Uterus (tissue), 4 donors: Measurements from ENCODE around the gene TMEM178A. TPM values are rescaled to one million over a fixed set of nuclear protein-coding genes. Genes with fewer than 3 reads are reported as not detected.
A peak's percentile ranks its signal among the peaks of the same experiment; 100 is the strongest.

ENCODE experiments used
- DNase-seq, 2 donors: peaks; one replicate each; pipeline ENCODE4 v3.0.0-alpha.2; 2019 to 2020
- H3K27ac ChIP-seq, 2 donors: fragments of 200-600 bp; sonication (generic); 1 replicate in 1 of 2; 2 replicates in 1 of 2; pipeline ENCODE4 v1.5.1; 2016 to 2018
- H3K27me3 ChIP-seq, 2 donors: fragments of 200-600 bp; sonication (generic); one replicate each; pipeline ENCODE4 v1.5.1; 2018 to 2019; ENCODE audit warnings: control low read depth in 1 of 2
- H3K36me3 ChIP-seq, 2 donors: fragments of 200-600 bp; sonication (generic); one replicate each; pipeline ENCODE4 v1.5.1; 2019; ENCODE audit warnings: control low read depth in 1 of 2
- H3K4me1 ChIP-seq, 2 donors: fragments of 200-600 bp; sonication (generic); one replicate each; pipeline ENCODE4 v1.5.1; 2018 to 2019; ENCODE audit warnings: control low read depth in 1 of 2
- H3K4me3 ChIP-seq, 2 donors: fragments of 200-600 bp; sonication (generic); 1 replicate in 1 of 2; 2 replicates in 1 of 2; pipeline ENCODE4 v1.5.1; 2018 to 2019; ENCODE audit warnings: mild to moderate bottlenecking in 1 of 2
- H3K9me3 ChIP-seq, 2 donors: fragments of 200-600 bp; sonication (generic); one replicate each; pipeline ENCODE4 v1.5.1; 2019; ENCODE audit warnings: control low read depth in 1 of 2
- CTCF ChIP-seq, 4 experiments: fragments of 200-600 bp in 2 of 4; fragments of 450-650 bp in 2 of 4; sonication (generic) in 2 of 4; IDR thresholded peaks; one replicate each; pipeline ENCODE4 v1.5.1; 2016 to 2019; ENCODE audit warnings: antibody characterized with exemption in 4 of 4, mild to moderate bottlenecking in 2 of 4, moderate library complexity in 1 of 4
- POLR2A ChIP-seq, 2 donors: fragments of 450-650 bp; IDR thresholded peaks; one replicate each; pipeline ENCODE4 v1.6.1; 2016; ENCODE audit warnings: antibody characterized with exemption in 2 of 2, mild to moderate bottlenecking in 1 of 2, moderate library complexity in 1 of 2
- intact Hi-C: fragments of 100-400 bp; cut with DNase I; formaldehyde crosslinking; loops from one replicate; pipeline ENCODE4 v1.15.1; 2023; ENCODE audit warnings: low total_unique reads
- total RNA-seq, 4 donors: library from RNA; depleted of rRNA in 3 of 4; stranded (reverse); fragments of >200 nt in 3 of 4; gene quantifications; one replicate each; pipeline versions ENCODE4 v1.1.0 to v1.2.4, GENCODE V29; 2014 to 2023
- donor health status: DM: yes; HTN: yes; CAD: no.

TMEM178A gene
- 1 to 10 TPM in 2 of 4 donors, not detected in 2; 3.1 to 3.9 TPM for total RNA-seq

GRCh38 chr2:39665811-39666490 is at the start of gene TMEM178A:
Gene TMEM178A, plus strand, starts transcription at chr2:39665917. Its CDS starts 58 bp downstream, at chr2:39665975.
- Histone ChIP-seq H3K9me3 (no peaks in the 10 kb centered on the region), H3K27ac (no peak within 1 kb of the TSS), H3K36me3 (no peaks in the 10 kb centered on the region), H3K4me3 (peak within 1 kb of the TSS; percentile 2 to 44), H3K27me3 (peaks cover 4 to 8% of the 10 kb centered on the region in 2 donors), H3K4me1 (no peaks in the 10 kb centered on the region)
- TF ChIP-seq CTCF (IDR thresholded peaks at IDR 0.05) = no peak
- TF ChIP-seq POLR2A (IDR thresholded peaks at IDR 0.05) = no peak
- peak in 1 of 2 donors; percentile 16 for DNase-seq
- intact Hi-C loops = no loop called here

GRCh38 chr2:39618236-39618635 is 47.5 kb upstream of the TMEM178A start:
- no peak for DNase-seq
- intact Hi-C loops = no loop called here
- TF ChIP-seq CTCF (IDR thresholded peaks at IDR 0.05) = no peak
- TF ChIP-seq POLR2A (IDR thresholded peaks at IDR 0.05) = no peak
- Histone ChIP-seq H3K36me3 (no peaks in the 10 kb centered on the region), H3K27me3 (no peaks in the 10 kb centered on the region), H3K4me3 (no peak overlapping the region), H3K4me1 (no peaks in the 10 kb centered on the region), H3K9me3 (no peaks in the 10 kb centered on the region), H3K27ac (no peak overlapping the region)

GRCh38 chr2:39618736-39619135 is 47.0 kb upstream of the TMEM178A start:
- Histone ChIP-seq H3K4me1 (no peaks in the 10 kb centered on the region), H3K36me3 (no peaks in the 10 kb centered on the region), H3K27ac (no peak overlapping the region), H3K27me3 (no peaks in the 10 kb centered on the region), H3K4me3 (no peak overlapping the region), H3K9me3 (no peaks in the 10 kb centered on the region)
- intact Hi-C loops = no loop called here
- TF ChIP-seq POLR2A (IDR thresholded peaks at IDR 0.05) (no peak), CTCF (IDR thresholded peaks at IDR 0.05) (no peak)
- no peak for DNase-seq

- no peak overlapping the region for H3K27ac ChIP-seq
- H3K27me3 ChIP-seq = no peaks in the 10 kb centered on the region
- DNase-seq = peak; percentile 28 to 30
- intact Hi-C loops = no loop called here
- no peaks in the 10 kb centered on the region for H3K36me3 ChIP-seq
- no peaks in the 10 kb centered on the region for H3K4me1 ChIP-seq
- no peak for TF ChIP-seq CTCF (IDR thresholded peaks at IDR 0.05)
- TF ChIP-seq POLR2A (IDR thresholded peaks at IDR 0.05) = no peak
- no peak overlapping the region for H3K4me3 ChIP-seq
- H3K9me3 ChIP-seq = no peaks in the 10 kb centered on the region
Measured at GRCh38 chr2:39620067-39620466, 45.6 kb upstream of the TMEM178A start.

- Histone ChIP-seq H3K36me3 (no peaks in the 10 kb centered on the region), H3K9me3 (no peaks in the 10 kb centered on the region), H3K27me3 (no peaks in the 10 kb centered on the region), H3K27ac (no peak overlapping the region), H3K4me3 (no peak overlapping the region), H3K4me1 (no peaks in the 10 kb centered on the region)
- no peak for DNase-seq
- intact Hi-C loops = no loop called here
- no peak for TF ChIP-seq POLR2A (IDR thresholded peaks at IDR 0.05)
- TF ChIP-seq CTCF (IDR thresholded peaks at IDR 0.05) = no peak
Measured at GRCh38 chr2:39621596-39621995, 44.1 kb upstream of the TMEM178A start.
